Immature natural killer cell (primary cell): ENCODE results near the gene CRMP1. TPM values are rescaled to one million over a fixed set of nuclear protein-coding genes. Genes with fewer than 3 reads are reported as not detected.
"Not testable (repeated sequence)": the region's sequence is repeated elsewhere in the genome, so short reads cannot be mapped to it uniquely, and the experiment has no call there.

Source experiments
- DNase-seq, 3 donors: peaks; one replicate each; pipeline ENCODE4 v3.0.0; 2022; ENCODE audit warnings: mixed read lengths in 1 of 3
- H3K27ac Mint-ChIP-seq, 6 donors: one replicate each; pipeline ENCODE4 v1.8.0; 2020; ENCODE audit warnings: mixed read lengths in 6 of 6, mild to moderate bottlenecking in 5 of 6, inconsistent platforms in 4 of 6, moderate library complexity in 3 of 6
- H3K27me3 Mint-ChIP-seq, 3 donors: one replicate each; pipeline ENCODE4 v1.8.0; 2020 to 2021; ENCODE audit warnings: low read depth in 3 of 3, mild to moderate bottlenecking in 3 of 3, mixed read lengths in 3 of 3, moderate library complexity in 3 of 3, inconsistent platforms in 1 of 3
- H3K36me3 Mint-ChIP-seq, 3 donors: one replicate each; pipeline ENCODE4 v1.8.0; 2020; ENCODE audit warnings: mixed read lengths in 3 of 3, inconsistent platforms in 2 of 3, mild to moderate bottlenecking in 2 of 3
- H3K4me1 Mint-ChIP-seq, 2 donors: one replicate each; pipeline ENCODE4 v1.8.0; 2020; ENCODE audit warnings: inconsistent platforms in 2 of 2, mild to moderate bottlenecking in 2 of 2, mixed read lengths in 2 of 2, moderate library complexity in 1 of 2
- H3K4me3 Mint-ChIP-seq, 5 donors: one replicate each; pipeline ENCODE4 v1.8.0; 2020; ENCODE audit warnings: mild to moderate bottlenecking in 5 of 5, mixed read lengths in 5 of 5, inconsistent platforms in 3 of 5, moderate library complexity in 3 of 5
- H3K9me3 Mint-ChIP-seq, 6 donors: one replicate each; pipeline ENCODE4 v1.8.0; 2020; ENCODE audit warnings: mild to moderate bottlenecking in 6 of 6, mixed read lengths in 6 of 6, inconsistent platforms in 4 of 6, moderate library complexity in 3 of 6
- polyA plus RNA-seq, 3 donors: library from polyadenylated mRNA; unstranded; fragments of 300-500 nt; fragmentation: Illumina TruSeq; gene quantifications; one replicate each; pipeline ENCODE4 v1.2.3, GENCODE V29; 2021

CRMP1 gene
- polyA plus RNA-seq, 3 donors from 2014 or later = not detected

- Mint-ChIP-seq H3K4me3 (no peak overlapping the region), H3K4me1 (peaks cover 12 to 16% of the 10 kb centered on the region in 2 donors), H3K27ac (no peak overlapping the region), H3K36me3 (no peaks in the 10 kb centered on the region), H3K9me3 (peaks cover 0 to 1% (median 0%) of the 10 kb centered on the region in 6 donors), H3K27me3 (peaks cover 3 to 9% (median 7%) of the 10 kb centered on the region in 3 donors)
- no peak for DNase-seq
Observed at GRCh38 chr4:5825321-5826041, 67.4 kb downstream of the CRMP1 start.

GRCh38 chr4:5824635-5825034 lies 68.3 kb downstream of the CRMP1 start:
- DNase-seq = no peak

GRCh38 chr4:5824227-5824626 lies 68.7 kb downstream of the CRMP1 start:
- DNase-seq = no peak
- Mint-ChIP-seq H3K4me1 (peaks cover 12 to 16% of the 10 kb centered on the region in 2 donors), H3K36me3 (no peaks in the 10 kb centered on the region), H3K4me3 (no peak overlapping the region), H3K9me3 (peaks cover 0 to 1% (median 0%) of the 10 kb centered on the region in 6 donors), H3K27ac (no peak overlapping the region), H3K27me3 (peaks cover 3 to 9% (median 7%) of the 10 kb centered on the region in 3 donors)

More at GRCh38 chr4:5824635-5825034, 68.3 kb downstream of the CRMP1 start:
- no peak overlapping the region for H3K27ac Mint-ChIP-seq
- peaks cover 3 to 9% (median 7%) of the 10 kb centered on the region in 3 donors for H3K27me3 Mint-ChIP-seq
- H3K4me3 Mint-ChIP-seq = no peak overlapping the region
- H3K36me3 Mint-ChIP-seq = no peaks in the 10 kb centered on the region
- H3K9me3 Mint-ChIP-seq = peaks cover 0 to 1% (median 0%) of the 10 kb centered on the region in 6 donors
- H3K4me1 Mint-ChIP-seq = peaks cover 12 to 16% of the 10 kb centered on the region in 2 donors

- Mint-ChIP-seq H3K27ac (no peak overlapping the region), H3K27me3 (peaks cover 3 to 9% (median 7%) of the 10 kb centered on the region in 3 donors), H3K4me3 (no peak overlapping the region), H3K36me3 (no peaks in the 10 kb centered on the region), H3K4me1 (peaks cover 12 to 16% of the 10 kb centered on the region in 2 donors), H3K9me3 (peaks cover 0 to 1% (median 0%) of the 10 kb centered on the region in 6 donors)
- DNase-seq = no peak
Observed at GRCh38 chr4:5823542-5824211, 69.2 kb downstream of the CRMP1 start.

GRCh38 chr4:5822619-5823018 lies 70.3 kb downstream of the CRMP1 start:
- H3K9me3 Mint-ChIP-seq = peaks cover 0 to 1% (median 0%) of the 10 kb centered on the region in 6 donors
- H3K36me3 Mint-ChIP-seq = no peaks in the 10 kb centered on the region
- peaks cover 3 to 7% (median 7%) of the 10 kb centered on the region in 3 donors for H3K27me3 Mint-ChIP-seq
- no peak overlapping the region for H3K27ac Mint-ChIP-seq
- no peak for DNase-seq
- no peak overlapping the region for H3K4me3 Mint-ChIP-seq
- H3K4me1 Mint-ChIP-seq = peaks cover 10 to 14% of the 10 kb centered on the region in 2 donors

GRCh38 chr4:5821665-5822358 lies 71.1 kb downstream of the CRMP1 start:
- Mint-ChIP-seq H3K36me3 (no peaks in the 10 kb centered on the region), H3K27me3 (peaks cover 3 to 4% (median 4%) of the 10 kb centered on the region in 3 donors), H3K4me3 (no peak overlapping the region), H3K27ac (no peak overlapping the region), H3K4me1 (peaks cover 2 to 6% of the 10 kb centered on the region in 2 donors), H3K9me3 (peaks cover 0 to 1% (median 0%) of the 10 kb centered on the region in 6 donors)
- DNase-seq = no peak

- no peak overlapping the region for H3K4me3 Mint-ChIP-seq
- no peak overlapping the region for H3K27ac Mint-ChIP-seq
- no peak for DNase-seq
- H3K36me3 Mint-ChIP-seq = no peaks in the 10 kb centered on the region
- peaks cover 2 to 7% (median 2%) of the 10 kb centered on the region in 3 donors for H3K27me3 Mint-ChIP-seq
- H3K9me3 Mint-ChIP-seq = no peaks in the 10 kb centered on the region
- H3K4me1 Mint-ChIP-seq = no peaks in the 10 kb centered on the region
Observed at GRCh38 chr4:5816851-5817375, 76.0 kb downstream of the CRMP1 start.

GRCh38 chr4:5816101-5816500 lies 76.8 kb downstream of the CRMP1 start:
- peaks cover 2 to 4% (median 2%) of the 10 kb centered on the region in 3 donors for H3K27me3 Mint-ChIP-seq
- no peaks in the 10 kb centered on the region for H3K36me3 Mint-ChIP-seq
- no peak overlapping the region for H3K4me3 Mint-ChIP-seq
- no peak for DNase-seq
- no peaks in the 10 kb centered on the region for H3K9me3 Mint-ChIP-seq
- H3K4me1 Mint-ChIP-seq = no peaks in the 10 kb centered on the region
- H3K27ac Mint-ChIP-seq = no peak overlapping the region

GRCh38 chr4:5815641-5816040 lies 77.2 kb downstream of the CRMP1 start:
- no peaks in the 10 kb centered on the region for H3K9me3 Mint-ChIP-seq
- no peak overlapping the region for H3K27ac Mint-ChIP-seq
- H3K4me3 Mint-ChIP-seq = no peak overlapping the region
- DNase-seq = no peak
- peaks cover 2 to 4% (median 2%) of the 10 kb centered on the region in 3 donors for H3K27me3 Mint-ChIP-seq
- H3K4me1 Mint-ChIP-seq = no peaks in the 10 kb centered on the region
- H3K36me3 Mint-ChIP-seq = no peaks in the 10 kb centered on the region

GRCh38 chr4:5814421-5814820 lies 78.5 kb downstream of the CRMP1 start:
- no peaks in the 10 kb centered on the region for H3K4me1 Mint-ChIP-seq
- no peak overlapping the region for H3K27ac Mint-ChIP-seq
- no peaks in the 10 kb centered on the region for H3K36me3 Mint-ChIP-seq
- DNase-seq = no peak
- peaks cover 2 to 4% (median 2%) of the 10 kb centered on the region in 3 donors for H3K27me3 Mint-ChIP-seq
- H3K4me3 Mint-ChIP-seq = no peak overlapping the region
- H3K9me3 Mint-ChIP-seq = no peaks in the 10 kb centered on the region

GRCh38 chr4:5813882-5814255 lies 79.0 kb downstream of the CRMP1 start:
- no peak overlapping the region for H3K27ac Mint-ChIP-seq
- DNase-seq = no peak
- H3K36me3 Mint-ChIP-seq = no peaks in the 10 kb centered on the region
- no peaks in the 10 kb centered on the region for H3K4me1 Mint-ChIP-seq
- H3K9me3 Mint-ChIP-seq = no peaks in the 10 kb centered on the region
- H3K4me3 Mint-ChIP-seq = no peak overlapping the region
- peaks cover 2 to 4% (median 2%) of the 10 kb centered on the region in 3 donors for H3K27me3 Mint-ChIP-seq

GRCh38 chr4:5812506-5813229 lies 80.2 kb downstream of the CRMP1 start:
- Mint-ChIP-seq H3K36me3 (no peaks in the 10 kb centered on the region), H3K27ac (no peak overlapping the region), H3K9me3 (no peaks in the 10 kb centered on the region), H3K27me3 (peaks cover 2 to 4% (median 4%) of the 10 kb centered on the region in 3 donors), H3K4me3 (no peak overlapping the region), H3K4me1 (no peaks in the 10 kb centered on the region)
- DNase-seq = peak; percentile 9 to 27 (median 21)

- H3K27me3 Mint-ChIP-seq, H3K36me3 Mint-ChIP-seq, H3K4me1 Mint-ChIP-seq, H3K27ac Mint-ChIP-seq, H3K9me3 Mint-ChIP-seq, DNase-seq, H3K4me3 Mint-ChIP-seq: not testable (repeated sequence)
Observed at GRCh38 chr4:5812057-5812456, 80.8 kb downstream of the CRMP1 start.
